Lung microvascular endothelial cell (primary cell): ENCODE data around the gene POLR1G. TPM values are rescaled to one million over a fixed set of nuclear protein-coding genes. Genes with fewer than 3 reads are reported as not detected.
"Not testable (repeated sequence)": the region's sequence is repeated elsewhere in the genome, so short reads cannot be mapped to it uniquely, and the experiment has no call there.

Experiments used
- DNase-seq, 2 donors: peaks; one replicate each; pipeline versions ENCODE4 v3.0.0 to v3.0.0-alpha.2; 2010; ENCODE audit warnings: low read depth in 2 of 2
- total RNA-seq: library from RNA; depleted of rRNA; stranded (reverse); fragments of >200 nt; gene quantifications from 2 replicates; pipeline ENCODE4 v1.2.1, GENCODE V29; 2014

The POLR1G gene
- total RNA-seq, 1 donor from 2014 or later, result 11.3 TPM

DNA sequence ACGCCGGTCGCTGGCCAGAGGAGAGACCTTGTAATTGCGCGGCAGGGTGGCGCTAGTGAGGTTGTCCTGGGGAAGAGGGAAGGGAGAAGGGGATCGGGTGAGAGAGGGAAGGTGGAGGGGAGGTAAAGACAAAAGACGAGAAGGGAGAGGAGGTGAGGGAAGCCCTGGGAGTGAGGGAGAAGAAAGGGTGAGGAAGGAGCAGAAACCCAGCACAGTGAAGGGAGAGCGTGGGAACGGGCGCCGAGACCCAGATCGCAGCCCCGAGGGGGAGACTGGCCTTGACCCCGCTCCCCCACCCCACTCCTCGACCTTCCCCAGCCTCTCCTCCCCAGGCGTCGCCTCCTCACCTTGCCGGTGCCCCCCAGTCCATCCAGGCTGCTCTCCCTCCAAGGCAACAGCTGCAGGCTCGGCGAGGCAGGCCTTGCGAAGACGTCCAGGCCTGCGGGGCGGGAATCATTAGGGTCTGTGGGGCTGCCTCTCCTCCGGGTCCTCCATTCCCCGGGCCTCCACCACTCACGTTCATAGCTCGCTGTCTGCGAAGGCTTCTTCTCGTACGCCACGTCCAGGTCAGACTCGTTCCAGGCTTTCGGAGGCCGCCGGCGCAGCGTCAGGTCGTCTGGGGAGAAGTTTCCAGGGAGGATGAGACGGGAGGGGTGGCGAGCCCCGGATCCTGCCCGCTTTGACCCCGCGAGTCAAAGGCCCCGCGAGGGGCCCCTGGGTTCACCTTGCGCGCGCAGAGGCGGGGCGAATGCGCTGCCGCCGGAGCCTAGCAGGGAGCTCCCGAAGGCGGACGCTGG lies 10.4 kb upstream of the POLR1G start:
- no peak for DNase-seq

DNA sequence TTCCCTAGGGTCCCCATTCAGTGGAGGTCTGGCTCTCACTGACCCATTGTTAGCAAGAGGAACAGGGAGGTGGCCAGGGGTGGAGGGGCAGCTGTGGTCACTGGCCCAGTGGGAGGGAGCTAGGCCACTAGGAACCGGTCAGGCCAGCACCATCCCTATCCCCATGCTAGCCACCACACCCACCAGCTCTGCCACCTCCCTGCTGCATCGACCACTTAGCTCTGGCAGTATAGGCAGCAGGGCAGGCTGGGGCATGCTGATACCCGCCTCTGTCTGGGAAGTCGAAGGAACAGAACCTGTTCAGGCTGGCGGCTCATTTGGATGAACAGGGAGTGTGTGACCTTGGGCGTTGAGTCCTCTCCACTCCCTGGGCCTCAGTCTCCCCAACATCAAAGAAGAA lies 6.3 kb upstream of the POLR1G start:
- DNase-seq, result no peak

DNA sequence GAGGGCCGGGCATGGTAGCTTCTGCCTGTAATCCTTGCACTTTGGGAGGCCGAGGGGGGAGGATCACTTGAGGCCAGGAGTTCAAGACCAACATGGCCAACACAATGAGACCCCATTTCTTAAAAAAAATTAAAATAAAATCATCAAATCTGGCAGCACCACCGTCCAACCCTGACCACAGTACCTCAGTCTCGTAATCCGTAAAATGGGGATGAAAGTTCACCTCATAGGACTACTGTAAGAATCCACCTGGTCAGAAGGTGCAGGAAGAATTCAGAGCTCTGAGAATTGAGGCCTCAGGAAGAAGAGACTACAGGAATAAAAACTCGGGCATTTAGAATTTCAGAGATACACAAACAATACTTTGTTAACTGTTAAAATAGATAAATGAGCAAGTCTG lies 4.6 kb upstream of the POLR1G start:
- no peak for DNase-seq

DNA sequence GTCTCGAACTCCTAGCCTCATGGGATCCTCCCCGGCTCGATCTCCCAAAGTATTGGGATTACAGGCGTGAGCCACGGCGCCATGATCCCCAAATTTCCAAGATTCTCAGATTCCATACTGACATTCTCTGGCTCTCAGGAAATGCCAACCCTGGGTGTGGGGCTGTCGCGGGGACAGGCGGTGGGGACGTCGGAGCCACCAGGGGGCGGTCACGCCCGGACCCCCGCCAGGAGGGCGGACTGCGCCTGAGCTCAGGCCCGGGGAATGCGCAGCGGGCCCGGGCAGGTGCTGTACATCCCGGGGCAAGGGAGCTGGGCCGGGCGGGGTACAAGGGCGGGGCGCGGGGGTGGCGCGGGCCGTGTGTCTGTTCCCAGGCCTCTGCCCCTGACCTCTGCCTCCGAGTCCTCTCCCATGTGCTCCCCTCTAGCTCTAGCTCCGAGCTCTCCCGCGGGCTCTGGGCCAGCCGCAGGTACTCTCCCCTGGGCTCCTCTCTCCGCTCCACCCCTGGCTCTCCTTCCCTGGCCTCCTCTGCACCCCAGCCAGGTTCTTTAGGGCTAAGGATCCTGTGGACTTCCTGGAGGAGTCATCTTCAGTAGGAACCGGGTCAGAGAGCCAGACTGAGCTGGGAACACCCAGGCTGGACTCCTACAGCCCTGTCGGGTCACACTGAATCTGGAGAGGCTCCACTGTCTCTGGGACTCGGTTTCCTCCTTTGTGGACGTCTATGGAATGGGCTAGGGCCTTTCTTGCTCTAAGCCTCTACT lies 4.0 kb upstream of the POLR1G start:
- peak; percentile 53 to 81 for DNase-seq

DNA sequence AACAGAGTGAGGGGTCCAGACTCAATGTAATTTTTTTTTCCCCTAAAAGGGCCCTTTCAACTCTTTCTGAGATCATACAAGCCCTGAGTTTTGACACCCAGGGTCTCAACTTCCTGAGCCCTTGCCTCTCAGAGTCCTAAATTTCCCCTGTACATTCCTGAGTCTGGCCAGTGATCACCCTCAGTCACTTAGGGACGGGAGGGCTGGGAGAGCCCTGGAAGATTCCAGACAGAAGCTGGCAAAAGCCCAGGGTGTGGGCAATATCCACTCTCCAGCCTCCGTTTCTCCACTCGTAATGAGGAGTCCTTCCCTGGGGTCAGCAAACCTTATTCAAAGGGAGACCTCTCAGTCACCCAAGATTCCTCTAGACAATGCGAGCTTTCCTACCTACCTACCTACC lies 3.2 kb upstream of the POLR1G start:
- DNase-seq, result no peak

DNA sequence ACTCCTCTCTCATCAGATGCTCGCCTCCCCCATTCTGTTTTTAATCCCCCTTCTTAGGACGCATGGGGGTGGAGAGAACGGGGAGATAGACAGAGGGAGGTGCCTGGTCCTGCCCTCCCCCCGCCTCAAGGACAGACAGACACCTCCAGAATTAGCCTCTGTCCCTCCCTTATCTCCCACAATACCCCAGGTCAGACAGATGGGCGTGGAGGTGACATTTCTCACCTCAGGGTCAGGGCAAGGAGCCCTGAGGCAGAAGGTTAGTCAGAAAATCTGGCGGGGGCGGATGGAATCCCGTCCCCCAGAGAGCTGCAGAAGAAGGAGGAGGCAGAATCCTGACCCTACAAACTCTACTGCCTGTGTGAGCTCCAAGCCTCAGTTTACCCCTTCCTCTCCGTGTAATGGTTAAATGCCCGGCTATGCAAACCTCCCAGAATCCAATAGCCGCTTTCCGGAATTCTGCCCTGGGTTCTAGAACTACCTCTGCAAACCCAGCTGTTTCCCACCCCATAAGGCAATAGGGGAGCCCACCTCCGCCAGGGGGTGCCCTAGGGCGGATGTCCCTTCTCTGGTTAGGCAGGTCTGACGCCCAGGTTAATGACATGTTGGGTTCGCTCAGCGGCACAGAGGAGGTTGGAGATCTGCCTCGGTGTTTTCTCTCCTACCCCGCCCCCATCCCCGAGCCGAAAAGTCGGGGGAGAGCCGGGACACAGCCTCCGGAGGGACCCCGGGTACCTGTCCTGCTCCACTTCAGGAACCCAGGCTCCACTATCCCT lies 2.5 kb upstream of the POLR1G start:
- peak; percentile 56 to 81 for DNase-seq

DNA sequence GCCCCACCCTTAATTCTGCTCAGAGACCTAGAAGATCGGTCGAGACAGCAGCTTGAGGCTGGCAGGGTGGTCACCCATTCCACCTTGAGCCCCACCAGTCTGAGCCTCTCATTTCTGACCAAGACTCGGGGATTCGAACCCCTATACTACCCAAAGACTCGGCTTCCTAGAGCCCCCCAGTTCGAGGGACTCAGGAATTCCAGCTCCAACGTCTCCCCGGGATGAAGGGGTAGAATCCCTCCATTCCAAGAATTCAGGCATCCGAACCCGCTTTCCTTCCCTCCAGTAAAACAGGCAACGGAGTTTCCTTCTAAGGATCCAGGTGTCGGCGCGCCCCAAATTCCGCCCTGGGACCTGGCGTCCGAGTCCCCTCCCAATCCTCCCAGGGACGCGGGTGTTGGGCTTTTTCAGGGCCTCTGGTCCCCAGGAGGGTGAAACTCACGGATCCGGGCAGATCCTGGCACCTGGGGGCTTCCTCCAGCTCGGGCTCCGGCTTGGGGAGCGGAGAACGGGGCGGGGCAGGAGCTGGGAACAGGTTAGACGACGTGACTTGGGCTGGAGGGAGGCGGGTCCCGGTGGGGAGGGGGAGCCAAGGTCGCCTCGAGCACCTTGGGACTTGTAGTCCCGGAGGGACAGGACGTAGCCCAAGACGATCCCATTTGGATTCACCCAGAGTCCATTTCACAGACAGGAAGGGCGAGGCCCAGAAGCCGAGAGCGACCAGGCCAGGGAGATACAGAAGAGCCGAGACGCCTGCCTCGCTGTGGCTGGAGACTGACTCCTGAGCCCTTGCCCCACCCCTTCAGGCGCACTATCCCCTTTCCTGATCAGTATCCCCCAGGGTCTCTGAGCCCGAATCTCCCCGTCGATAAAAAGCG lies 1.6 kb upstream of the POLR1G start, which contains the start of gene PPP1R13L:
Gene PPP1R13L (minus strand): TSS at position 513 of the 878 bp plus-strand sequence. CDS start 6,751 bp downstream, outside the sequence.
- peak; percentile 91 to 93 for DNase-seq

DNA sequence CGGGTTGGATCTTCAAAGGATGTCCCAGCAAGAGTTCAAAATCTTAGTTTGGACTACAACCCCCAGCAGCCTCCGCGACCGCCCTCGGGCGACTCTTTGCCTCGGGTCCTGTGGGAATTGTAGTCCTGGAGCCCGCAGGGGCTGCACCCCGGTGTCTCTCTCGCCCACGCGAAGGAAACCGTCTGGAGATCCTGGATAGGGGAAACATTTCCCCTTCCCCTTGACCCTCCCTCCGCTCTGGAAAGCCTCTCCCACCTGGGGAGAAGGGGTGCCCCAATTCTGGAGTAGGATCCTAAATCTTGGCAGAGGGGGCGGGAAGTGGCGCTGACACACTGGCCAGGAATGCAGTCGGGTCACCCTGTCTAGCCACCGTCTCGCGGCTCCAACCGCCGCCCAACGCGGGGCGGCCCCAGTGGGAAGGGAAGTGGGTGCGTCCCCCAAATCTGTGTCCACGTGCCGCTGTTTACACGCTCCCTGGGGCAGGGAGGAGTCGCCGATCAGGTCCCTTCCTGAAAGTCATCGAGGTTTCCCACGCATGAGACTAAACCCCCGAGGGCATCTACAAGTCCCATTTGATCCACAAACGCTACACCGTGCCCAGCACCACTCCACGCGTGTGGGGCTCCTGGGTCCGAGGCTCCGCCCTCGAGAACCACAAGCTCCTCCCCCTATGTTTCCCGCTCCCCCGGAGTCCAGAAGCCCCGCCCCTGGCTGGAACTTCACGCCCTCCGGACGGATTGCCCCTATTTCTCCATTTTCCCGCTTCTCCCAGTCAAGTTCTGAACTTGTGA lies 814 bp upstream of the POLR1G start:
- peak; percentile 92 for DNase-seq

DNA sequence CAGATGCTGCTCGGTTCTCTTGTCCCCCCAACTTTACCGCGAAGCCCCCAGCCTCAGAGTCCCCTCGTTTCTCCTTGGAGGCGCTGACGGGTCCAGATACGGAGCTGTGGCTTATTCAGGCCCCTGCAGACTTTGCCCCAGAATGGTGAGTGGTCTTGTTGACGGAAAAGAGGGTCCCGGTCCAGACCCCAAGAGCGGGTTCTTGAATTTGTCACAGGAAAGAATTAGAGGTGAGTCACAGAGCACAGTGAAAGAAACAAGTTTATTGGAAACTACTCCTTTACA lies 589 bp downstream of the POLR1G start:
- no peak for DNase-seq

DNA sequence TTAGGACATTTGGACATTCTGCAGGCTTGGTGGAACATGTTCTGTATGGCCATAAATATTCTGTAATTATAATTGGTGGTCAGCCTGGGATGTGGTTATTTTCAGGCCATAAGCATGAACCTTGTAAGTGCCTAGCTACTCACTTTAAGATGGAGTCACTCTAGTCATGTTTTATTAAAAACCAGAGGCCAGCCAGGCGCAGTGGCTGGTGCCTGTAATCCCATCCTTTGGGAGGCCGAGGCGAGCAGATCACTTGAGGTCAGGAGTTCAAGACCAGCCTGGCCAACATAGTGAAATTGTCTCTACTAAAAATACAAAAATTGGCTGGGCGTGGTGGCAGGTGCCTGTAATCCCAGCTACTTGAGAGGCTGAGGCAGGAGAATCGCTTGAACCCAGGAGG lies 1.1 kb downstream of the POLR1G start:
- not testable (repeated sequence) for DNase-seq

DNA sequence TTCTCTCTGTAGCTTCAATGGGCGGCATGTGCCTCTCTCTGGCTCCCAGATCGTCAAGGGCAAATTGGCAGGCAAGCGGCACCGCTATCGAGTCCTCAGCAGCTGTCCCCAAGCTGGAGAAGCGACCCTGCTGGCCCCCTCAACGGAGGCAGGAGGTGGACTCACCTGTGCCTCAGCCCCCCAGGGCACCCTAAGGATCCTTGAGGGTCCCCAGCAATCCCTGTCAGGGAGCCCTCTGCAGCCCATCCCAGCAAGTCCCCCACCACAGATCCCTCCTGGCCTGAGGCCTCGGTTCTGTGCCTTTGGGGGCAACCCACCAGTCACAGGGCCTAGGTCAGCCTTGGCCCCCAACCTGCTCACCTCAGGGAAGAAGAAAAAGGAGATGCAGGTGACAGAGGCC lies 1.7 kb downstream of the POLR1G start:
- DNase-seq, result no peak

DNA sequence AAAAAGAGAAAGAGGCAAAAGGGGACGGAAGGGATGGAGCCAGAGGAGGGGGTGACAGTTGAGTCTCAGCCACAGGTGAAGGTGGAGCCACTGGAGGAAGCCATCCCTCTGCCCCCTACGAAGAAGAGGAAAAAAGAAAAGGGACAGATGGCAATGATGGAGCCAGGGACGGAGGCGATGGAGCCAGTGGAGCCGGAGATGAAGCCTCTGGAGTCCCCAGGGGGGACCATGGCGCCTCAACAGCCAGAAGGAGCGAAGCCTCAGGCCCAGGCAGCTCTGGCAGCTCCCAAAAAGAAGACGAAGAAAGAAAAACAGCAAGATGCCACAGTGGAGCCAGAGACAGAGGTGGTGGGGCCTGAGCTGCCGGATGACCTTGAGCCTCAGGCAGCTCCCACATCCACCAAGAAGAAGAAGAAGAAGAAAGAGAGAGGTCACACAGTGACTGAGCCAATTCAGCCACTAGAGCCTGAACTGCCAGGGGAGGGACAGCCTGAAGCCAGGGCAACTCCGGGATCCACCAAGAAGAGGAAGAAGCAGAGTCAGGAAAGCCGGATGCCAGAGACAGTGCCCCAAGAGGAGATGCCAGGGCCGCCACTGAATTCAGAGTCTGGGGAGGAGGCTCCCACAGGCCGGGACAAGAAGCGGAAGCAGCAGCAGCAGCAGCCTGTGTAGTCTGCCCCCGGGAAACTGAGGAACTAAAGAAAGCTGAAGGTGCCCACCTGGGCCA lies 2.5 kb downstream of the POLR1G start:
- DNase-seq, result no peak

DNA sequence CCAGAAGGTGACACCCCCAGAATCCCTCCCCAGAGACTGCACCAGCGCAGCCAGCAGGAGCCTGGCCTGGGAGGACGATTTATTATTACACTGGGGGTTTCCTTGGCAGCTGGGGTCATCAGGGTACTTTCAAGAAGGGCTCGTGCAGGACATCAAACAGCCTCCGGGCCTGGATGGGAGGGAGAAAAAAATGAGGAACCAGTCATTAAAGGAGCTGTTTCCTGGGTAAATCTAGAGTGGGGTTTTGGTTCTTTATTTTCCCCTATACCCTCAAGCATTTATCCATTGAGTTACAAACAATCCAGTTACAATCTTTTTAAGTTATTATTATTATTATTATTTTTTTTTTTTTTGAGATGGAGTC lies 3.1 kb downstream of the POLR1G start:
- no peak for DNase-seq

DNA sequence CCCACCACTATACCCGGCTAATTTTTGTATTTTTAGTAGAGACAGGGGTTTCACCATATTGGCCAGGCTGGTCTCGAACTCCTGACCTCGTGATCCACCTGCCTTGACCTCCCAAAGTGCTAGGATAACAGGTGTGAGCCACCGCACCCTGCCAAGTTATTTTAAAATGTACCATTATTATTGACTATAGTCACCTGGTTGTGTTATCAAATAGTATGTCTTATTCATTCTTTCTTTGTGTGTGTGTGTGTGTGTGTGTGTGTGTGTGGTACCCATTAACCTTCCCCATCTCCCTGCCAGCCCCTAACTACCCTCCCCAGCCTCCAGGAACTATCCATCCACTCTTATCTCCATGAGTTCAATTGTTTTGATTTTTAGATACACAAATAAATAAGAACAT lies 3.9 kb downstream of the POLR1G start:
- not testable (repeated sequence) for DNase-seq

DNA sequence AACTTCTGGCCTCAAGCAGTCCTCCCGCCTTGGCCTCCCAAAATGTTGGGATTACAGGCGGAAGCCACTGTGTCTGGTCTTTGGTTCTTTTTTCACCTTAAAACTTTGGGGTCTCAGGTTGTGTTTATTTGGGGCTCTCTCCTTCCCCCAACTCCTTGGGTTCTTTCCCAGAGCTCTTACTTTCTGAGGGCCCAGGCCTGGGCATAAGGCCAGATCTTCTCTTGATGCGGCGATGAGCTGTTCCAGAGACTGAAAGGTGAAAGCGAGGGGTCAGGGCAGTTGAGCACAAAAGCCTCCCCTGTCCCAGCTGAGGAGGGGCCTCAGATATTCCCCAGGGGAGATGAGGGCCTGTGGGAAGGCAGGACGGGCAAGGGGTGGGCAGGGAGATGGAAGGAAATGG lies 7.1 kb downstream of the POLR1G start:
- peak in 1 of 2 donors; percentile 43 for DNase-seq

DNA sequence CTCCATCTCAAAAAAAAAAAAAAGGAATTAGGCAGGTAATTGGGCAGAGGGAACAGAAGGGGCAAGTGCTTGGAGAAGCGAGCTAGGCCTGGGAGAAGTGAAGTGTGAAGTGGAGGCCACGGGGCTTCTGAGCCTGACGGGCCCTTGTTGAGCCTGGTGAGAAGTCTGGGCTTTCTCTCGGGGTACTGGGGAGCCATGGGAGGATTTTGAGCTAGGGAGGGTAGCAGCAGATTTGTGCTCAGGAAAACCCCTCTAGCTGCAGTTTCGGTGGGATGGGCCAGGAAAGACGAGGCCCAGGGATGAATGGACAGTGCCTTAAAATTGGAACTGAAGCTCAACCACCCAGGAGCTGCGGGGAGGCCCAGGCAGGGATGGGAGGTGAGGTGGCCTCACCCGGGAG lies 8.0 kb downstream of the POLR1G start:
- no peak for DNase-seq

DNA sequence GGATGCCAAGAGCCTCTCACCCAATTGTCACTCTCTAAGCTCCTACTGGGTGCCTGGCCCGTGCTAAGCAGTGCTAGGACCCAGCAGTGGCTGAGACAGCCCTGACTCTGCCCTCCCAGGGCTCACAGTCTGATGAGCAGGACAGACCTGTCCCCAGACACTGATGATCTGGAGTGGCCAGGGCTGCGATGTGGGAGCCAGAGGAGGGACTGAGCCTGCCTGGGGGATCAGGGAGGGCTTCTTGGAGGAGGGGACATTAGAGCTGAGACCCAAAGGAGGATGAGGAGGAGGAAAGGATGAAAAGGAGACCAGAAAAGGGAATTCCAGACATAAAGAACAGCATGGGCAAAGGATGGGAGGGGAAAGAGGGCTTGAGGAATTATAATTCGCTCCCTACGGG lies 10.7 kb downstream of the POLR1G start:
- no peak for DNase-seq

DNA sequence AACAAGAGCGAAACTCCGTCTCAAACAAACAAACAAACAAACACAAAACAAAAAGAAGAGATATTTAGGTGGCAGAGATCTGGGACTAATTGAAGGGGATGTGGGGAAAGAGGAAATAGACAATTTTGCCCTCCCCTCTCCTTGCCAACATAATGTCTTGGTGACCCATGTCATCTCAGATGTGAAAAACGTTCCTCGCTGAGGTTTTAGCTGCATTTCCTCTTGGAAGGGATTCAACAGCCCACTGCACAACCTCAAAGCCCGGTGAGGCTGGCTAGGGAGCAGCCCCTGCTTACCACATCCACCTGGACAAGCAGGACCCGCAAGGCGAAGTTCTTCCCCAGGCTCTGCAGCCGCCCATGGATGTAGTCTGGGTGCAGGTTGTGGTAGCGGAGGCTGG lies 12.4 kb downstream of the POLR1G start:
- no peak for DNase-seq

DNA sequence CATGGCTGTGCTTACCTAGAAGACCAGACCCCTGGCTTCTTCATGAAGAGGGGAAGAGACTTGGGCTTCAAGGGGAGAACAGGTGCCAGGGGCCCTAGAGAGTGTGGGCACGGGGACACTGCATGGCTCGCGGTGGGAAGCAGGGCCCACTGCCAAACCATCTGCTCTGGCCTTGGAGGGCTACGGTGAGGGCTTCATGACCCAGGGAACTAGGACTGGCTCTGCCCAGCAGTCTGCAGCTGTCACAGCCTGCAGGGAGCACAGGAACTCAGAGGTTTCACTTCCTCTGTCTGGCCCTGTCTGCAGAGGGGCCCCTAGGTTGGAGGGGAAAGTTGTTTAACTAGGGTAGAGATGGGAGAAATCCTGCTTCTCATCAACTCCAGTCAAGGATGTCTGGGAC lies 13.0 kb downstream of the POLR1G start:
- no peak for DNase-seq

DNA sequence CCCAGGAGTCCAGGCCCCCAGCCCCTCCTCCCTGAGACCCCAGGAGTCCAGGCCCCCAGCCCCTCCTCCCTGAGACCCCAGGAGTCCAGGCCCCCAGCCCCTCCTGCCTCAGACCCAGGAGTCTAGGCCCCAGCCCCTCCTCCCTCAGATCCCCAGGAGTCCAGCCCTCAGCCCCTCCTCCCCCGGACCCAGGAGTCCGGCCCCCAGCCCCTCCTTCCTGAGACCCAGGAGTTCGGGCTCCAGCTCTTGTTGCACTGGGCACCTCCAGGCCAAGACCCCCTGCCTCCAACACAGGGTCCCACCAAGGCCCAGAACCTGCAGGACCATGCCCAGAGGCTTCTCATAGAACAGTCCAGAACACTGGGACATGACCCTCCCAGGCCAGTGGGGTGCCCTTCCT lies 13.5 kb downstream of the POLR1G start:
- DNase-seq, result no peak
